ENCODE data around the gene SCAPER.

- TF ChIP-seq, protein P1, sequence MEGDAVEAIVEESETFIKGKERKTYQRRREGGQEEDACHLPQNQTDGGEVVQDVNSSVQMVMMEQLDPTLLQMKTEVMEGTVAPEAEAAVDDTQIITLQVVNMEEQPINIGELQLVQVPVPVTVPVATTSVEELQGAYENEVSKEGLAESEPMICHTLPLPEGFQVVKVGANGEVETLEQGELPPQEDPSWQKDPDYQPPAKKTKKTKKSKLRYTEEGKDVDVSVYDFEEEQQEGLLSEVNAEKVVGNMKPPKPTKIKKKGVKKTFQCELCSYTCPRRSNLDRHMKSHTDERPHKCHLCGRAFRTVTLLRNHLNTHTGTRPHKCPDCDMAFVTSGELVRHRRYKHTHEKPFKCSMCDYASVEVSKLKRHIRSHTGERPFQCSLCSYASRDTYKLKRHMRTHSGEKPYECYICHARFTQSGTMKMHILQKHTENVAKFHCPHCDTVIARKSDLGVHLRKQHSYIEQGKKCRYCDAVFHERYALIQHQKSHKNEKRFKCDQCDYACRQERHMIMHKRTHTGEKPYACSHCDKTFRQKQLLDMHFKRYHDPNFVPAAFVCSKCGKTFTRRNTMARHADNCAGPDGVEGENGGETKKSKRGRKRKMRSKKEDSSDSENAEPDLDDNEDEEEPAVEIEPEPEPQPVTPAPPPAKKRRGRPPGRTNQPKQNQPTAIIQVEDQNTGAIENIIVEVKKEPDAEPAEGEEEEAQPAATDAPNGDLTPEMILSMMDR (IDR thresholded peaks at IDR 0.05; ENCODE audit: low read depth, low read length, missing input control): no peak
- TF ChIP-seq, protein P2, sequence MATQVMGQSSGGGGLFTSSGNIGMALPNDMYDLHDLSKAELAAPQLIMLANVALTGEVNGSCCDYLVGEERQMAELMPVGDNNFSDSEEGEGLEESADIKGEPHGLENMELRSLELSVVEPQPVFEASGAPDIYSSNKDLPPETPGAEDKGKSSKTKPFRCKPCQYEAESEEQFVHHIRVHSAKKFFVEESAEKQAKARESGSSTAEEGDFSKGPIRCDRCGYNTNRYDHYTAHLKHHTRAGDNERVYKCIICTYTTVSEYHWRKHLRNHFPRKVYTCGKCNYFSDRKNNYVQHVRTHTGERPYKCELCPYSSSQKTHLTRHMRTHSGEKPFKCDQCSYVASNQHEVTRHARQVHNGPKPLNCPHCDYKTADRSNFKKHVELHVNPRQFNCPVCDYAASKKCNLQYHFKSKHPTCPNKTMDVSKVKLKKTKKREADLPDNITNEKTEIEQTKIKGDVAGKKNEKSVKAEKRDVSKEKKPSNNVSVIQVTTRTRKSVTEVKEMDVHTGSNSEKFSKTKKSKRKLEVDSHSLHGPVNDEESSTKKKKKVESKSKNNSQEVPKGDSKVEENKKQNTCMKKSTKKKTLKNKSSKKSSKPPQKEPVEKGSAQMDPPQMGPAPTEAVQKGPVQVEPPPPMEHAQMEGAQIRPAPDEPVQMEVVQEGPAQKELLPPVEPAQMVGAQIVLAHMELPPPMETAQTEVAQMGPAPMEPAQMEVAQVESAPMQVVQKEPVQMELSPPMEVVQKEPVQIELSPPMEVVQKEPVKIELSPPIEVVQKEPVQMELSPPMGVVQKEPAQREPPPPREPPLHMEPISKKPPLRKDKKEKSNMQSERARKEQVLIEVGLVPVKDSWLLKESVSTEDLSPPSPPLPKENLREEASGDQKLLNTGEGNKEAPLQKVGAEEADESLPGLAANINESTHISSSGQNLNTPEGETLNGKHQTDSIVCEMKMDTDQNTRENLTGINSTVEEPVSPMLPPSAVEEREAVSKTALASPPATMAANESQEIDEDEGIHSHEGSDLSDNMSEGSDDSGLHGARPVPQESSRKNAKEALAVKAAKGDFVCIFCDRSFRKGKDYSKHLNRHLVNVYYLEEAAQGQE (IDR thresholded peaks at IDR 0.05): no peak
- no peak for TF ChIP-seq HNF4G (IDR thresholded peaks at IDR 0.05)
- TF ChIP-seq JUND (IDR thresholded peaks at IDR 0.05): no peak
- no peak for TF ChIP-seq YY1 (IDR thresholded peaks at IDR 0.05)
- TF ChIP-seq, protein P3, sequence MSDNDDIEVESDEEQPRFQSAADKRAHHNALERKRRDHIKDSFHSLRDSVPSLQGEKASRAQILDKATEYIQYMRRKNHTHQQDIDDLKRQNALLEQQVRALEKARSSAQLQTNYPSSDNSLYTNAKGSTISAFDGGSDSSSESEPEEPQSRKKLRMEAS (IDR thresholded peaks at IDR 0.05): no peak
Measured at GRCh38 chr15:76353023-76353577, 552.0 kb downstream of the SCAPER start.
